ENCODE measurements around the gene DMXL2.

DMXL2 gene, protein sequence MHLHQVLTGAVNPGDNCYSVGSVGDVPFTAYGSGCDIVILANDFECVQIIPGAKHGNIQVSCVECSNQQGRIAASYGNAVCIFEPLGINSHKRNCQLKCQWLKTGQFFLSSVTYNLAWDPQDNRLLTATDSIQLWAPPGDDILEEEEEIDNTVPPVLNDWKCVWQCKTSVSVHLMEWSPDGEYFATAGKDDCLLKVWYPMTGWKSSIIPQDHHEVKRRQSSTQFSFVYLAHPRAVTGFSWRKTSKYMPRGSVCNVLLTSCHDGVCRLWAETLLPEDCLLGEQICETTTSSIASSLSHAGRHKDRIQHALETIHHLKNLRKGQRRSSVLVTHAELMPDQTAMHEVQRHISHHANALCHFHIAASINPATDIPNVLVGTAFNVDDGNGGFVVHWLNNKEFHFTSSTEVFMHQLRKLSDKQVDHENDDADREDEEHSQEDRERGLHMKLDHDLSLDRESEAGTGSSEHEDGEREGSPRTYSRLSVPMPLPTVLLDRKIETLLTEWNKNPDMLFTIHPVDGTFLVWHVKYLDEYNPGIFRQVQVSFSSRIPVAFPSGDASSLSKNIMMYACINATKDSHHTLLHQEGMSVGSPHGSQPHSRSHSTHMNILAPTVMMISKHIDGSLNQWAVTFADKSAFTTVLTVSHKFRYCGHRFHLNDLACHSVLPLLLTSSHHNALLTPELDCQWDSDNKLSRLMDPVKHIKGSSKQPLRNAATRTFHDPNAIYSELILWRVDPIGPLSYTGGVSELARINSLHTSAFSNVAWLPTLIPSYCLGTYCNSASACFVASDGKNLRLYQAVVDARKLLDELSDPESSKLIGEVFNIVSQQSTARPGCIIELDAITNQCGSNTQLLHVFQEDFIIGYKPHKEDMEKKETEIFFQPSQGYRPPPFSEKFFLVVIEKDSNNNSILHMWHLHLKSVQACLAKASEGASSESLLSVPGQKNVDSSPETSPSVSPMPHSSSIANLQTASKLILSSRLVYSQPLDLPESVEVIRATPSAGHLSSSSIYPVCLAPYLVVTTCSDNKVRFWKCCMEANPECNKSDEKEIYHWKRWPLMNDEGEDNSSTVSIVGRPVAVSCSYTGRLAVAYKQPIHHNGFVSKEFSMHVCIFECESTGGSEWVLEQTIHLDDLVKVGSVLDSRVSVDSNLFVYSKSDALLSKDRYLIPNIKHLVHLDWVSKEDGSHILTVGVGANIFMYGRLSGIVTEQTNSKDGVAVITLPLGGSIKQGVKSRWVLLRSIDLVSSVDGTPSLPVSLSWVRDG (N-terminal part only)

DNA sequence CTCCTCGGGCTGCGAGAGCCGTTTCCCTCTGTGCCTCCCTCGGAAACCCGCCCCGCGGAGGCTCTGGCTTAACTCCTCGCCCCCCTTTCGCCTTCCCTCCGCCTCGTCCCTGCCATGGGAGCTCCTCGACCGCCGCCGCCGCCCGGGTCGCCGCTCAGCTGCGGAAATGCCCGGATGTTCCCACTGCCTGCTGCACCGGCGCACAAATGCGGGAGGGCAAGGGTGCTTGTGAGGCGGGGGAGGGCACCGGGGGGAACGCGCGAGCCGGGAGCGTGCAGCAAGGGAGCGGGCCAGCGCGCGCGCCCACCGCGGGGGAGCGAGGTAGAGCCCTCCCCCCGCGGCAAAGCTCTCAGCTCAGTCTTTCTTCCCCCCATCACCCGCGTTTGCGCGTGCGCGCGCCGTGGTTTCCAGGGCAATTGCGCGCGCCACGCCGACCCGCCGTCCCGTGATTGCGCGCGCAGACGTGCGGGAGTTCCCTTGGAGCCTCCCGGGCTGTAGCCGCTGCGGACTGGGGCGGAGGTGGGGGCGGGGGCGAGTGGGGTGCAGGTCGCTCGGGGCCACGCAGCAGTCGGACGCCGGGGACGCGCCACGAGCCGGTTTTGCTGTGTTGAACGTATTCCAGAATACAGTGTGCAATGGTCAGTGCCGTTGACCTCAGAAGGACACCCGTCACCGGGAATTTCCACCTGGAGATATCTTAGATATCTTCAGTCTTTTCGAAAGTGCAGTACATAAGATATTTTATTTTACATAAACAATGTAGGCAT is at the start of gene DMXL2:
TSS of gene DMXL2 (minus strand) at position 168 of the 767 bp plus-strand sequence. CDS start 226 bp downstream, outside the sequence.
- peak; percentile 89 for DNase-seq (ENCODE audit: low read depth, low spot score)
- H3K4me3 ChIP-seq (ENCODE audit: low read depth, low read length), result peak within 1 kb of the TSS; percentile 82
- TF ChIP-seq, protein P1, sequence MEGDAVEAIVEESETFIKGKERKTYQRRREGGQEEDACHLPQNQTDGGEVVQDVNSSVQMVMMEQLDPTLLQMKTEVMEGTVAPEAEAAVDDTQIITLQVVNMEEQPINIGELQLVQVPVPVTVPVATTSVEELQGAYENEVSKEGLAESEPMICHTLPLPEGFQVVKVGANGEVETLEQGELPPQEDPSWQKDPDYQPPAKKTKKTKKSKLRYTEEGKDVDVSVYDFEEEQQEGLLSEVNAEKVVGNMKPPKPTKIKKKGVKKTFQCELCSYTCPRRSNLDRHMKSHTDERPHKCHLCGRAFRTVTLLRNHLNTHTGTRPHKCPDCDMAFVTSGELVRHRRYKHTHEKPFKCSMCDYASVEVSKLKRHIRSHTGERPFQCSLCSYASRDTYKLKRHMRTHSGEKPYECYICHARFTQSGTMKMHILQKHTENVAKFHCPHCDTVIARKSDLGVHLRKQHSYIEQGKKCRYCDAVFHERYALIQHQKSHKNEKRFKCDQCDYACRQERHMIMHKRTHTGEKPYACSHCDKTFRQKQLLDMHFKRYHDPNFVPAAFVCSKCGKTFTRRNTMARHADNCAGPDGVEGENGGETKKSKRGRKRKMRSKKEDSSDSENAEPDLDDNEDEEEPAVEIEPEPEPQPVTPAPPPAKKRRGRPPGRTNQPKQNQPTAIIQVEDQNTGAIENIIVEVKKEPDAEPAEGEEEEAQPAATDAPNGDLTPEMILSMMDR (IDR thresholded peaks at IDR 0.05; ENCODE audit: low read depth, low read length), result no peak
- in situ Hi-C loops (cut with HindIII; ENCODE audit: low sequenced_read_pairs), result no loop called here

DNA sequence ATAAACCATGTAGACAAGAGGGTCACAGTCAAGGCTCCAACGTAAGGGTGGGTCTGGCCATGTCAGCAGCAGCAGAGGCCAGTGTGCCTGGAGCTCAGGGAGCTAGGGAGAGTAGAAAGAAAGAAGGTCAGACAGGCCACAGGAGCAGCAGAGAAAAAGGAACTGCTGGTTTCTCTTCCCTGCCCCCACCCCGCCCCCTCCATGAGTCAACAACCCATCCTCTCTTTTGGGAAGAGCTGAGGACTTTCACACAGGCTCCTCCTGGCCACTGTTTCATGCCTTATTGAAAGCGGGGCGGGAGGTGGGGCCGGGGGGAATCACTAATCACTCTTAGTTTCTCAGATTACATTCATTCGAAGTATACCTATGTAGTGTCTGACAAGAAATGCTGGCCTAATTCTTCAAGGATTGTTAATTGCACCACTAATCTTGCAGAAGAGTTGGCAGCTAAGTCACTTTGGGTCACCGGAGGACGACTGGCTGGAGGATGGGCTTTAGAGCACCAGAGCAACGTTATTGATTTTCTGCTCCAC is 49.6 kb upstream of the DMXL2 start:
- in situ Hi-C loops (cut with HindIII; ENCODE audit: low sequenced_read_pairs), result no loop called here
- TF ChIP-seq, protein P1 (IDR thresholded peaks at IDR 0.05; ENCODE audit: low read depth, low read length), result no peak
- H3K4me3 ChIP-seq (ENCODE audit: low read depth, low read length), result no peak overlapping the region
- DNase-seq (ENCODE audit: low read depth, low spot score), result no peak

DNA sequence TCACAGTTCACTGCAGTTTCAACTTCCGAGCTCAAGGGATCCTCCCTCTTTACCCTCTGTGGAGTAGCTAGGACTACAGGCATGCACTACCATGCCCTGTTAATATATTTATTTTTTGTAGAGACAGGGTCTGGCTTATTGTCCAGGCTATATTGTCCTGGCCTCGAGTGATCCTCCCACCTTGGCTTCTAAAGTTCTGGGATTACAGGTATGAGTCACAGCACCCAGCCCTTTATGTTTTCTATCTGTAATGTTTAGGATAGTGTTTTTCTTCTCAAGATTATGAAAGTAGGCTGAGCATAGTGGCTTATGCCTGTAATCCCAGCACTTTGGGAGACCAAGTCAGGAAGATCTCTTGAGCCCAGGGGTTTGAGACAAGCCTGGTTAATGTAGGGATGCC is 46.8 kb upstream of the DMXL2 start:
- H3K4me3 ChIP-seq (ENCODE audit: low read depth, low read length), result no peak overlapping the region
- DNase-seq (ENCODE audit: low read depth, low spot score), result no peak
- TF ChIP-seq, protein P1 (IDR thresholded peaks at IDR 0.05; ENCODE audit: low read depth, low read length), result no peak
- in situ Hi-C loops (cut with HindIII; ENCODE audit: low sequenced_read_pairs), result no loop called here

DNA sequence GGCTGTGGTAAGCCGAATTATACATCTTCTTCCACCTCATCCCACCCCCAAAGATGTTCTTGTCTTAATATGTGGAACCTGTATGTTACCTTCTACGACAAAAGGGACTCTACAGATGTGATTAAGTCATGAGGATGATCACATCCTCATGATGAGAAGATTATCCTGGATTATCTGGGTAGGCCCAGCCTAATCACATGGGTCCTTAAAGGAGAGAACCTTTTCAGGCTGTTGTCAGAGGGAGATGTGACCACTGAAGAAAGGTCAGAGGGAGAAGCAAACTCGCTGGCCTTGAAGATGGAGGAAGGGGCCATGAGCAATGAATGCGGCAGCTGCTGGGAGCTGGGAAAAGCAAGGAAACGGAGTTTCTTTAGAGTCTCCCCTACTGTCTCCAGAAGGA is 45.9 kb upstream of the DMXL2 start:
- H3K4me3 ChIP-seq (ENCODE audit: low read depth, low read length), result no peak overlapping the region
- in situ Hi-C loops (cut with HindIII; ENCODE audit: low sequenced_read_pairs), result no loop called here
- TF ChIP-seq, protein P1 (IDR thresholded peaks at IDR 0.05; ENCODE audit: low read depth, low read length), result no peak
- no peak for DNase-seq (ENCODE audit: low read depth, low spot score)

DNA sequence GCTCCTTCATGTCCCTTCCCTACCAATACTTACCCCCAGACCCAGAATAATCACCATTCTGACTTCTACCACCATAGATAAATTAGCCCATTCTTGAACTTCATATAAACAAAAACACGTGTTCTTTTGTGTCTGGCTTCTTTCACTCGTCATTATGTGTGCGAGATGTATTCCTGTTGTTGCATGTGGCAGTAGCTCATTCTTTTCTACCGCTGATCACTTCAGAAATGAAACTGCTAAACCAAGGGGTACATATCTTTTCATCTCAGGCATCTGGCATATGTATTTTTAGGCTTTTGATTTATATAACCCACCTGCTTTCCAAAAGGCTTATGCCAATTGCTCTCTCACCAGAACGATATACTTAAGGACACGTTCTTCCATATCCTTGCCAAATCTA is 44.9 kb upstream of the DMXL2 start:
- TF ChIP-seq, protein P1 (IDR thresholded peaks at IDR 0.05; ENCODE audit: low read depth, low read length), result no peak
- no peak overlapping the region for H3K4me3 ChIP-seq (ENCODE audit: low read depth, low read length)
- no peak for DNase-seq (ENCODE audit: low read depth, low spot score)
- in situ Hi-C loops (cut with HindIII; ENCODE audit: low sequenced_read_pairs), result no loop called here

Measured in astrocyte of the spinal cord (primary cell).